ENCODE measurements around the gene LCMT1. TPM values are rescaled to one million over a fixed set of nuclear protein-coding genes. Genes with fewer than 3 reads are reported as not detected.
A peak's percentile ranks its signal among the peaks of the same experiment; 100 is the strongest.

Gene LCMT1
- total RNA-seq, 6 experiments from 2014 or later, result 31.7 to 44.1 (median 41.5) TPM

DNA sequence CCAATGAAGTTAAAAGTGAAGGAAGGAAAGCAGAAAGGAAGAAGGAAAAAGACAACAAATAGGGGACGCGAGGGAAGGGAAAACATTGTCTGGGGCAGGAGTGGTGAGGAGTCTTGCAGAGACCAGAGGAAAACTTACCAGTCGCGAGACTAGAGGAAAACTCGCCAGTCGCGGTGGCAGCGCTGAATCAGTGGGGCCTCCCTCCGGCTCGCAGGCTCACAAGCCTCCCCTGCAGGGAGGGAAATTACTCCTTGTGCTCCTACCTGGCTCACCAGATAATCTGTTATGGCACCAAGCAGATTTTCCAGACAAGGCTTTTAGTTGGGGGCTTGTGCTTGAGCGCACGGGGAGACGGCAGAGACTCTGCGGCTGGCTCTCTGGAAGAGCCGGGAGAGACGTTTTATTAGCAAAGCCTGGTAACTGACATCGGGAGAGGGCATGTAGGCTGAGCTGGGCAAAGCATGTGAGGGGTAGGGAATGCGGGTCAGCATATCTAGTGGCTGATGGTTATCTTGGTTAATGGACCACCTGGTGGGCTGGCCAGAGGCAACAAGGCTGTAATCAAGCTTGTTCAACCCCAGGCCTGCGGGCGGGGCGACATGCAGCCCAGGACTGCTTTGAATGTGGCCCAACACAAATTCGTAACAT lies 37.1 kb downstream of the LCMT1 start:
- Mint-ChIP-seq H3K4me1 (ENCODE audit: low read depth) (peaks cover 25% of the 10 kb centered on the region), H3K36me3 (ENCODE audit: low read depth) (peaks cover 21% of the 10 kb centered on the region), H3K27ac (no peak overlapping the region), H3K27me3 (ENCODE audit: insufficient read depth) (peaks cover 2% of the 10 kb centered on the region), H3K9me3 (no peaks in the 10 kb centered on the region), H3K4me3 (no peak overlapping the region)
- TF ChIP-seq, protein P1, sequence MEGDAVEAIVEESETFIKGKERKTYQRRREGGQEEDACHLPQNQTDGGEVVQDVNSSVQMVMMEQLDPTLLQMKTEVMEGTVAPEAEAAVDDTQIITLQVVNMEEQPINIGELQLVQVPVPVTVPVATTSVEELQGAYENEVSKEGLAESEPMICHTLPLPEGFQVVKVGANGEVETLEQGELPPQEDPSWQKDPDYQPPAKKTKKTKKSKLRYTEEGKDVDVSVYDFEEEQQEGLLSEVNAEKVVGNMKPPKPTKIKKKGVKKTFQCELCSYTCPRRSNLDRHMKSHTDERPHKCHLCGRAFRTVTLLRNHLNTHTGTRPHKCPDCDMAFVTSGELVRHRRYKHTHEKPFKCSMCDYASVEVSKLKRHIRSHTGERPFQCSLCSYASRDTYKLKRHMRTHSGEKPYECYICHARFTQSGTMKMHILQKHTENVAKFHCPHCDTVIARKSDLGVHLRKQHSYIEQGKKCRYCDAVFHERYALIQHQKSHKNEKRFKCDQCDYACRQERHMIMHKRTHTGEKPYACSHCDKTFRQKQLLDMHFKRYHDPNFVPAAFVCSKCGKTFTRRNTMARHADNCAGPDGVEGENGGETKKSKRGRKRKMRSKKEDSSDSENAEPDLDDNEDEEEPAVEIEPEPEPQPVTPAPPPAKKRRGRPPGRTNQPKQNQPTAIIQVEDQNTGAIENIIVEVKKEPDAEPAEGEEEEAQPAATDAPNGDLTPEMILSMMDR (IDR thresholded peaks at IDR 0.05), result no peak
- DNase-seq, result no peak

DNA sequence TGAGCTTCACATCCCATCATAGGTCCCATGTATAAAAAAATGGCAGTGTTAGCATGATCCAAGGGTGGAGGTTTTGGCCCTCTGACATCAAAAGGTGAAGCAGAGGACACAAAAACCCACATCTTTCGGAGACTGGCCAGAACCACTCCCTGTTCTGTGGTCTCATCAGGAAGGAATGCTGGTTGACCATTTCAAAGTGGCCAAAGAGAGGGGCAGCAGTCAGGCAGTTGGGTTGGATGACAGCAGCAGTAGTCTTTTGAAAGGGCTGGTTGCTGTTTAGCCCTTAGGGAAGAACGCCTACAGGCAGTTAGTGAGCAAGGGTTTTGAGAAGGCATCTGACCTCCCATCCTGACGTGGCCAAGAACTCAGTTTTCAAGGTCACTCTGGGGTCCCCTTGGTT lies 40.5 kb downstream of the LCMT1 start:
- H3K4me3 Mint-ChIP-seq, result no peak overlapping the region; the same call in 1 of the 2 replicates
- peaks cover 23% of the 10 kb centered on the region for H3K36me3 Mint-ChIP-seq (ENCODE audit: low read depth)
- peak overlapping the region; percentile 76 for H3K27ac Mint-ChIP-seq
- no peaks in the 10 kb centered on the region; the same call in 1 of the 2 replicates for H3K27me3 Mint-ChIP-seq (ENCODE audit: insufficient read depth)
- H3K9me3 Mint-ChIP-seq, result no peaks in the 10 kb centered on the region
- TF ChIP-seq, protein P1 (IDR thresholded peaks at IDR 0.05), result no peak
- DNase-seq, result peak; percentile 84
- H3K4me1 Mint-ChIP-seq (ENCODE audit: low read depth), result peaks cover 41% of the 10 kb centered on the region

DNA sequence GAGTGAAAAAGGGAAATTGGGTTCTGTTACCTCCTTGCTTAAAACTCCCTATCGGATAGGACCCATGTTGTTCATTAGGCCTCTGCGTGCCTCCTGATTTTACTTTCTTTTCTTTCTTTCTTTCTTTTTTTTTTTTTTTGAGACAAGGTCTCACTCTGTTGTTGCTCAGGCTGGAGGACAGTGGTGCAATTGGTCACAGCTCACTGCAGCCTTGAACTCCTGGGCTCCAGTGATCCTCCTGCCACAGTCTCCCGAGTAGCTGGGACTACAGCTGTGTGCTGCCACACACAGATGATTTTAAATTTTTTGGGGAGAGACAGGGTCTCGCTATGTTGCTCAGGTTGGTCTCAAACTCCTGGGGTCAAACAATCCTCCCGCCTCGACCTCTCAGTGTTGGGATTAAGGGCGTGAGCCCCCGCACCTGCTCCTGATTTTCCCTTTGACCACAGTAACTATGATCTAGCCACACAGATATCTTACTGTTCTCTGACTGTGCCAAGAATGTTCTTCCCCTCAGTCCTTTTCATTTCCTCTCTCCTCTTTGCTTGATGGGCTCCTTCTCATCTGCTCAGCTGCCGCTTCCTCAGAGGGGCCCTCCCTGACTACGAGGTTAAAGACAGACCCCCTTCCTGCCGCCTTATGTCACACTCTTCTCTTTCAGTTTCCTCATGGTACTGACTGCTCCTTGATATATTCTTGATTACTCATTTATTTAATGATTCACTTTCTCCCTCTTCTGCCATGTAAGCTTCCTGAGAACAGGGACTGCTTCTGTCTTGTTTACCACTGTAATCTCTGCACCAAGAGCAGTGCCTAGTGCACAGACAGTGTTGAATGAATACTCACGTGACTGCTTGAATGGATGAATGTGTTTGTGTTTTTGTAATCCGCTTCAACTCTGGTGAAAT lies 44.3 kb downstream of the LCMT1 start:
- TF ChIP-seq, protein P1 (IDR thresholded peaks at IDR 0.05), result no peak
- Mint-ChIP-seq H3K27me3 (ENCODE audit: insufficient read depth) (no peaks in the 10 kb centered on the region; the same call in 1 of the 2 replicates), H3K4me3 (no peak overlapping the region), H3K9me3 (no peaks in the 10 kb centered on the region), H3K36me3 (ENCODE audit: low read depth) (peaks cover 30% of the 10 kb centered on the region), H3K4me1 (ENCODE audit: low read depth) (peaks cover 40% of the 10 kb centered on the region), H3K27ac (peak overlapping the region; percentile 62)
- no peak for DNase-seq

DNA sequence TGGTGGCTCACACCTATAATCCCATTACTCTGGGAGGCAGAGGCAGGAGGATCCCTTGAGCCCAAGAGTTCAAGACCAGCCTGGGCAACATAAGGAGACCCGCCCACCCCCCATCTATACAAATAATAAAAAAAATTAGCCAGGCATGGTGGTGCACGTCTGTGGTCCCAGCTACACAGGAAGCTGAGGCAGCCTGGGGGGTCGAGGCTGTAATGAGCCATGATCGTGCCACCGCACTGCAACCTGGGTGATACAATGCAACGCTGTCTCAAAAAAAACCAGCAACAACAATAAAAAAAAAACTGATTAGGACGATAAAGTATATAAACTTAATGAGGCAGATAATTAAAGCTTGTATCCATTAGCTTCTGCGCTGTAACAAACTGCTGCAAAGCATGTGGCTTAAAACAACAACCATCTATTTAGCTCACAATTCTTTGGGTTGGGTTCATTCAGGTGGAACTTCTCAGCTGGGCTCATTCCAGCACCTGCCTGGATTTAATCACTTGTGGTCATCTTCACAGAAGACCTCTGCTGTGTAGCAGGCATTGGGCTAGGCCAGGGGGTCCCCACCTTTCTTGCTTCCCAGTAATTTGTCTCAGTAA lies 45.8 kb downstream of the LCMT1 start:
- H3K4me3 Mint-ChIP-seq, result no peak overlapping the region
- H3K27me3 Mint-ChIP-seq (ENCODE audit: insufficient read depth), result no peaks in the 10 kb centered on the region; the same call in 1 of the 2 replicates
- TF ChIP-seq, protein P1 (IDR thresholded peaks at IDR 0.05), result no peak
- H3K27ac Mint-ChIP-seq, result no peak overlapping the region
- peaks cover 24% of the 10 kb centered on the region for H3K4me1 Mint-ChIP-seq (ENCODE audit: low read depth)
- no peak for DNase-seq
- no peaks in the 10 kb centered on the region for H3K9me3 Mint-ChIP-seq
- H3K36me3 Mint-ChIP-seq (ENCODE audit: low read depth), result peaks cover 35% of the 10 kb centered on the region

DNA sequence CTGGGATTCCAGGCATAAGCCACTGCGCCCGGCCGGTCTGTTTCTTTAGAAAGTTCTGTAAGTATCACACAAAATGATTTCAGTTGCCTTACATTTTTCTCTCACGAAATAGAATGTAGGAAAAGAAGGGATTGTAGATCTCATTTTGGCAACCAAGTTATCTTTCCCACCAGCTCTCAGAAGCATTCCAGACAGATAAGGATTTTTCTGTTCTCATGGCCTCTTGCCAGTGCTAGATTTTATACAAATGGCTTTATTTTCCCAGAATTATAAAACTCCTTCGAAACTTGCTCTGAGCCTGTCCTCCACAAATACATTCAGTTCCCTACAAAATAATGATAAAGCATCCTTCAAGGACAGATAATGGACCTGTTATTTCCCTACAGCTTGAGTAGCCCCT lies 46.9 kb downstream of the LCMT1 start:
- H3K27me3 Mint-ChIP-seq (ENCODE audit: insufficient read depth), result no peaks in the 10 kb centered on the region
- H3K9me3 Mint-ChIP-seq, result no peaks in the 10 kb centered on the region
- no peak overlapping the region for H3K27ac Mint-ChIP-seq
- H3K36me3 Mint-ChIP-seq (ENCODE audit: low read depth), result peaks cover 26% of the 10 kb centered on the region
- peaks cover 16% of the 10 kb centered on the region for H3K4me1 Mint-ChIP-seq (ENCODE audit: low read depth)
- DNase-seq, result no peak
- H3K4me3 Mint-ChIP-seq, result no peak overlapping the region
- TF ChIP-seq, protein P1 (IDR thresholded peaks at IDR 0.05), result no peak
